Adrenal gland (tissue), 12 donors: ENCODE data around the gene GNRH2. TPM values are rescaled to one million over a fixed set of nuclear protein-coding genes. Genes with fewer than 3 reads are reported as not detected.

Experiments used
- DNase-seq, 7 donors: peaks; one replicate each; pipeline ENCODE4 v3.0.0-alpha.2; 2019 to 2020
- H3K27ac ChIP-seq, 5 donors: fragments of 200-600 bp; sonication (generic) in 4 of 5; 1 replicate in 3 of 5; 2 replicates in 2 of 5; pipeline versions ENCODE4 v1.5.1 to v1.8.0; 2016 to 2020; ENCODE audit warnings: mild to moderate bottlenecking in 1 of 5
- H3K27me3 ChIP-seq: fragments of 200-600 bp; 2 replicates; pipeline ENCODE4 v1.8.0; 2021
- H3K36me3 ChIP-seq, 2 donors: fragments of 200-600 bp; replicated peaks in 1 of 2; 1 replicate in 1 of 2; 2 replicates in 1 of 2; pipeline versions ENCODE4 v1.5.1 to v1.8.0; 2018 to 2022
- H3K4me1 ChIP-seq, 2 donors: fragments of 200-600 bp; replicated peaks in 1 of 2; 1 replicate in 1 of 2; 2 replicates in 1 of 2; pipeline versions ENCODE4 v1.5.1 to v1.8.0; 2018 to 2021
- H3K4me3 ChIP-seq, 4 donors: fragments of 200-600 bp; sonication (generic) in 3 of 4; one replicate each; pipeline ENCODE4 v1.5.1; 2016 to 2018
- H3K9me3 ChIP-seq, 3 donors: fragments of 200-600 bp; sonication (generic) in 1 of 3; replicated peaks in 1 of 3; 1 replicate in 2 of 3; 2 replicates in 1 of 3; pipeline versions ENCODE4 v1.5.1 to v1.8.0; 2016 to 2021
- POLR2A ChIP-seq, 2 donors: fragments of 450-650 bp; IDR thresholded peaks; one replicate each; pipeline ENCODE4 v1.6.1; 2017; ENCODE audit warnings: antibody characterized with exemption in 2 of 2, mild to moderate bottlenecking in 2 of 2, moderate library complexity in 1 of 2
- WGBS, 4 donors: extraction: QIAGEN DNeasy Blood & Tissue Kit in 2 of 4; methylation state at CpG; one replicate each; pipeline versions ENCODE4 v1.1.5 to v1.1.7; 2013 to 2017; 5-methylcytosine and 5-hydroxymethylcytosine counted together
- intact Hi-C, 2 donors: fragments of 100-400 bp; cut with DNase I; formaldehyde crosslinking; loops; one replicate each; pipeline versions ENCODE4 v1.14.1 to v1.15.0; 2022 to 2023
- polyA plus RNA-seq, 3 donors: library from polyadenylated mRNA; stranded (reverse); fragments of 200-250 nt in 2 of 3; fragments of 350-450 nt in 1 of 3; fragmentation: Illumina TruSeq in 1 of 3; extraction: RNeasy Lipid Tissue Mini Kit (QIAGEN cat#74804) in 1 of 3; gene quantifications; one replicate each; pipeline ENCODE4 v1.2.3, GENCODE V29; 2013 to 2014
- total RNA-seq, 9 donors: library from RNA; depleted of rRNA in 4 of 9; stranded (reverse); fragments of >200 nt in 4 of 9; fragments of 120-200 nt in 1 of 9; fragmentation: NEBNext Ultra II Directional in 1 of 9; extraction: Animal tissue kit (Norgen Biotek cat#: 25700) in 1 of 9; gene quantifications; one replicate each; pipeline versions ENCODE4 v1.1.0 to v1.2.4, GENCODE V29; 2013 to 2023
- TF ChIP-seq, protein P1 (sequence below), 6 experiments: fragments of 450-650 bp in 4 of 6; fragments of 200-600 bp in 2 of 6; sonication (generic) in 1 of 6; IDR thresholded peaks; 1 replicate in 5 of 6; 2 replicates in 1 of 6; pipeline versions ENCODE4 v1.5.1 to v1.8.0; 2016 to 2021; ENCODE audit warnings: antibody characterized with exemption in 6 of 6, mild to moderate bottlenecking in 2 of 6, moderate library complexity in 1 of 6
- donor health status: healthy with polysubstance abuse.
- donor health status: Bipolar disorder and iron deficiency.
- donor health status: DM: yes; HTN: yes; CAD: no.
- donor health status: DM: no; HTN: no; CAD: no.
- donor health status: DM: no; HTN: no; CAD: no.
- donor health status: DM: yes; HTN: yes; CAD: no.

The GNRH2 gene
- total and polyA plus RNA-seq, 12 donors = 0.34 to 4.2 (median 1.7) TPM; not detected in 7

GRCh38 chr20:3003416-3003815 is 40.0 kb upstream of the GNRH2 start:
- Histone ChIP-seq H3K27ac (no peak overlapping the region), H3K4me3 (no peak overlapping the region), H3K9me3 (no peaks in the 10 kb centered on the region), H3K27me3 (no peaks in the 10 kb centered on the region), H3K4me1 (no peaks in the 10 kb centered on the region), H3K36me3 (peaks cover 0 to 39% of the 10 kb centered on the region in 2 donors)
- TF ChIP-seq POLR2A (IDR thresholded peaks at IDR 0.05) = no peak
- TF ChIP-seq, protein P1, sequence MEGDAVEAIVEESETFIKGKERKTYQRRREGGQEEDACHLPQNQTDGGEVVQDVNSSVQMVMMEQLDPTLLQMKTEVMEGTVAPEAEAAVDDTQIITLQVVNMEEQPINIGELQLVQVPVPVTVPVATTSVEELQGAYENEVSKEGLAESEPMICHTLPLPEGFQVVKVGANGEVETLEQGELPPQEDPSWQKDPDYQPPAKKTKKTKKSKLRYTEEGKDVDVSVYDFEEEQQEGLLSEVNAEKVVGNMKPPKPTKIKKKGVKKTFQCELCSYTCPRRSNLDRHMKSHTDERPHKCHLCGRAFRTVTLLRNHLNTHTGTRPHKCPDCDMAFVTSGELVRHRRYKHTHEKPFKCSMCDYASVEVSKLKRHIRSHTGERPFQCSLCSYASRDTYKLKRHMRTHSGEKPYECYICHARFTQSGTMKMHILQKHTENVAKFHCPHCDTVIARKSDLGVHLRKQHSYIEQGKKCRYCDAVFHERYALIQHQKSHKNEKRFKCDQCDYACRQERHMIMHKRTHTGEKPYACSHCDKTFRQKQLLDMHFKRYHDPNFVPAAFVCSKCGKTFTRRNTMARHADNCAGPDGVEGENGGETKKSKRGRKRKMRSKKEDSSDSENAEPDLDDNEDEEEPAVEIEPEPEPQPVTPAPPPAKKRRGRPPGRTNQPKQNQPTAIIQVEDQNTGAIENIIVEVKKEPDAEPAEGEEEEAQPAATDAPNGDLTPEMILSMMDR (IDR thresholded peaks at IDR 0.05) = no peak
- WGBS, 4 donors = 75 to 86% (median 82%) methylated on average over 2 of the region's 2 CpGs
- no peak for DNase-seq
- intact Hi-C loops = no loop called here

- Histone ChIP-seq H3K27ac (no peak overlapping the region), H3K27me3 (no peaks in the 10 kb centered on the region), H3K9me3 (no peaks in the 10 kb centered on the region), H3K4me3 (no peak overlapping the region), H3K36me3 (peaks cover 0 to 20% of the 10 kb centered on the region in 2 donors), H3K4me1 (no peaks in the 10 kb centered on the region)
- TF ChIP-seq POLR2A (IDR thresholded peaks at IDR 0.05) = no peak
- TF ChIP-seq, protein P1 (IDR thresholded peaks at IDR 0.05) = no peak
- no peak for DNase-seq
- intact Hi-C loops = no loop called here
- WGBS, 4 donors = 53 to 87% (median 63%) methylated on average over 1 of the region's 1 CpG
These were observed 32.3 kb upstream of the GNRH2 start for GRCh38 chr20:3010985-3011723.

GRCh38 chr20:3011752-3012151 is 31.7 kb upstream of the GNRH2 start:
- no peak for DNase-seq
- no peak overlapping the region for H3K27ac ChIP-seq
- H3K36me3 ChIP-seq = peaks cover 0 to 14% of the 10 kb centered on the region in 2 donors
- H3K4me3 ChIP-seq = no peak overlapping the region
- H3K9me3 ChIP-seq = no peaks in the 10 kb centered on the region
- intact Hi-C loops = no loop called here
- 92 to 100% (median 93%) methylated on average over 3 of the region's 3 CpGs for WGBS, 4 donors
- no peaks in the 10 kb centered on the region for H3K27me3 ChIP-seq
- TF ChIP-seq POLR2A (IDR thresholded peaks at IDR 0.05) = no peak
- TF ChIP-seq, protein P1 (IDR thresholded peaks at IDR 0.05) = no peak
- no peaks in the 10 kb centered on the region for H3K4me1 ChIP-seq

DNA sequence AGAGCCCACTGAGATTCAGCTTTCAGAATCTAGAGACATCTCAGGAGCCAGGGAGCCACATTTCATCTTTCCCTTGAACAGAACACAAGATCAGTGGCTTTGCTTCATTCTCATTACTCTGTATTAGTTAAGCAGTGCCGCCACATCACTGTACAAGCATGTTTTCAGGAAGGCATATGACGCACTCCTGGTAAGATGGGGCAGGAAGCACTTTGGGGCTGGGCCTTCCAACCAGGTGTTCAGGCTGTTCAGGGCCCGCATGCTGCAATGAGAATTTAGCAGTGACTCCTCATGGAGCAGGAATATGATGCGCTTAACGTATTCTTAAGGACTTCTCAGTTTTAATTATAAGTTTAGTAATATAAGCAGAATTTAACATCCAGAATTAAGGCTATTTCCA is 29.7 kb upstream of the GNRH2 start:
- peak in 1 of 7 donors; percentile 15 for DNase-seq
- intact Hi-C loops = no loop called here
- WGBS, 4 donors = 96 to 100% (median 97%) methylated on average over 5 of the region's 5 CpGs

More for the DNA sequence above, 29.7 kb upstream of the GNRH2 start:
- H3K4me3 ChIP-seq = no peak overlapping the region
- no peaks in the 10 kb centered on the region for H3K27me3 ChIP-seq
- peaks cover 0 to 5% of the 10 kb centered on the region in 2 donors for H3K36me3 ChIP-seq
- no peaks in the 10 kb centered on the region for H3K4me1 ChIP-seq
- no peak overlapping the region for H3K27ac ChIP-seq
- no peak for TF ChIP-seq POLR2A (IDR thresholded peaks at IDR 0.05)
- TF ChIP-seq, protein P1 (IDR thresholded peaks at IDR 0.05) = no peak
- no peaks in the 10 kb centered on the region for H3K9me3 ChIP-seq
